NCI-H146 treated with DMSO at 0.1 percent for 48 hours (cell line): Measurements from ENCODE around the gene CTBP1.
A peak's percentile ranks its signal among the peaks of the same experiment; 100 is the strongest.

Experiments
- DNase-seq: peaks from one replicate; lab custom pipeline; 2025; ENCODE audit not compliant: unreplicated experiment; lab: John Stamatoyannopoulos, UW

Gene CTBP1

GRCh38 chr4:1250921-1251772, 2.2 kb upstream of the CTBP1 start:
- no peak for DNase-seq

GRCh38 chr4:1250527-1250812, 1.5 kb upstream of the CTBP1 start:
- no peak for DNase-seq

- DNase-seq = peak; percentile 5
These were observed 999 bp upstream of the CTBP1 start for GRCh38 chr4:1249731-1250526.

- peak; percentile 18 for DNase-seq
These were observed 309 bp upstream of the CTBP1 start for GRCh38 chr4:1249148-1249730.

- DNase-seq = no peak
These were observed 1.1 kb downstream of the CTBP1 start for GRCh38 chr4:1247864-1248244.

- DNase-seq = no peak
These were observed 1.7 kb downstream of the CTBP1 start for GRCh38 chr4:1246901-1247863.

GRCh38 chr4:1246111-1246881, 2.6 kb downstream of the CTBP1 start:
- DNase-seq = no peak

GRCh38 chr4:1245481-1246051, 3.4 kb downstream of the CTBP1 start:
- DNase-seq = no peak

- no peak for DNase-seq
These were observed 3.9 kb downstream of the CTBP1 start for GRCh38 chr4:1244978-1245471.

- no peak for DNase-seq
These were observed 4.6 kb downstream of the CTBP1 start for GRCh38 chr4:1244081-1244977.

GRCh38 chr4:1243451-1244080, 5.4 kb downstream of the CTBP1 start:
- no peak for DNase-seq

GRCh38 chr4:1242506-1243450, 6.2 kb downstream of the CTBP1 start:
- DNase-seq = no peak

- no peak for DNase-seq
These were observed 6.9 kb downstream of the CTBP1 start for GRCh38 chr4:1241936-1242505.

GRCh38 chr4:1241466-1241935, 7.4 kb downstream of the CTBP1 start:
- no peak for DNase-seq

GRCh38 chr4:1240721-1241465, 8.0 kb downstream of the CTBP1 start:
- no peak for DNase-seq

GRCh38 chr4:1239950-1240307, 9.0 kb downstream of the CTBP1 start:
- no peak for DNase-seq
